ENCODE results near the gene TUT7.
"Not testable (repeated sequence)": the region's sequence is repeated elsewhere in the genome, so short reads cannot be mapped to it uniquely, and the experiment has no call there.

TUT7 gene

DNA sequence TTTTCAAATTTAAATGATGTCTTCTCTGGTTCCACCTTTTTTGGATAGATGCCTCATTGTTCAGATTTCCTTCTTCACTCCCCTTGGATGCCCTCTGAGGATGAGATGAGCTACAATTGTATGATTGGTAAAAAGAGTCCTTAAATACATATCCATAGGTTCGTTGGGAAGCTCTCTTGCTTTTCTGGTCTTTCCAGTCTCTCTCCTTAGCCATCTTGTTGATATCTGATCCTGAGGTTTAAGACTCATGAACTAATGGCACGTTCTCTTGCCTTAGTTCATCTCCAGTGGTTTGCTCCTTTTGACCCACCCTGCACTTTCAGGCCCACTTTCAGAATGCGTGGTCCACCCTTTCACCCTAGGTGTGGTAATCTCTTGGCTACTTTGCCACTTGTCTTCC is 33.2 kb upstream of the TUT7 start:
- Histone ChIP-seq H4K20me1 (ENCODE audit: insufficient read depth) (no peaks in the 10 kb centered on the region), H2AFZ (ENCODE audit: low read depth) (no peak overlapping the region), H3K9ac (no peak overlapping the region), H3K4me1 (ENCODE audit: low read depth, poor library complexity, severe bottlenecking) (no peaks in the 10 kb centered on the region), H3K79me2 (ENCODE audit: insufficient read depth, low read depth) (no peaks in the 10 kb centered on the region), H3K36me3 (ENCODE audit: insufficient read depth) (no peaks in the 10 kb centered on the region), H3K4me3 (IDR thresholded peaks at IDR 0.05; ENCODE audit: insufficient read depth, low read depth, low read length) (no peak overlapping the region), H3K27me3 (ENCODE audit: insufficient read depth, low read depth) (no peaks in the 10 kb centered on the region), H3K4me2 (no peak overlapping the region), H3K27ac (no peak overlapping the region)
- no peak for TF ChIP-seq CTCF (conservative IDR thresholded peaks at IDR 0.05; ENCODE audit: low read depth, low read length)

DNA sequence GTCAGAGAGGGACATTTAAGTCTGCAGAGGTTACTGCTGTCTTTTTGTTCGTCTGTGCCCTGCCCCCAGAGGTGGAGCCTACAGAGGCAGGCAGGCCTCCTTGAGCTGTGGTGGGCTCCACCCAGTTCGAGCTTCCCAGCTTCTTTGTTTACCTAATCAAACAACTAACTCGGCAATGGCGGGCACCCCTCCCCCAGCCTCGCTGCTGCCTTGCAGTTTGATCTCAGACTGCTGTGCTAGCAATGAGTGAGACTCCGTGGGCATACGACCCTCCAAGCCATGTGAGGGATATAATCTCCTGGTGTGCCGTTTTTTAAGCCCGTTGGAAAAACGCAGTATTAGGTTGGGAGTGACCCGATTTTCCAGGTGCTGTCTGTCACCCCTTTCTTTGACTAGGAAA is 28.8 kb upstream of the TUT7 start:
- H3K4me2 ChIP-seq; H3K36me3 ChIP-seq (ENCODE audit: insufficient read depth); H3K9ac ChIP-seq; H3K27ac ChIP-seq; H3K4me3 ChIP-seq (IDR thresholded peaks at IDR 0.05; ENCODE audit: insufficient read depth, low read depth, low read length); H4K20me1 ChIP-seq (ENCODE audit: insufficient read depth); H3K27me3 ChIP-seq (ENCODE audit: insufficient read depth, low read depth); H3K79me2 ChIP-seq (ENCODE audit: insufficient read depth, low read depth); H2AFZ ChIP-seq (ENCODE audit: low read depth); H3K4me1 ChIP-seq (ENCODE audit: low read depth, poor library complexity, severe bottlenecking): not testable (repeated sequence)

GRCh38 chr9:86376016-86376415 is 21.8 kb upstream of the TUT7 start:
- Histone ChIP-seq H4K20me1 (ENCODE audit: insufficient read depth) (no peaks in the 10 kb centered on the region), H3K27ac (no peak overlapping the region), H3K4me1 (ENCODE audit: low read depth, poor library complexity, severe bottlenecking) (no peaks in the 10 kb centered on the region), H3K4me2 (no peak overlapping the region), H3K9ac (no peak overlapping the region), H3K36me3 (ENCODE audit: insufficient read depth) (no peaks in the 10 kb centered on the region), H3K79me2 (ENCODE audit: insufficient read depth, low read depth) (no peaks in the 10 kb centered on the region), H3K27me3 (ENCODE audit: insufficient read depth, low read depth) (no peaks in the 10 kb centered on the region), H2AFZ (ENCODE audit: low read depth) (no peak overlapping the region), H3K4me3 (IDR thresholded peaks at IDR 0.05; ENCODE audit: insufficient read depth, low read depth, low read length) (no peak overlapping the region)
- TF ChIP-seq CTCF (conservative IDR thresholded peaks at IDR 0.05; ENCODE audit: low read depth, low read length), result no peak

DNA sequence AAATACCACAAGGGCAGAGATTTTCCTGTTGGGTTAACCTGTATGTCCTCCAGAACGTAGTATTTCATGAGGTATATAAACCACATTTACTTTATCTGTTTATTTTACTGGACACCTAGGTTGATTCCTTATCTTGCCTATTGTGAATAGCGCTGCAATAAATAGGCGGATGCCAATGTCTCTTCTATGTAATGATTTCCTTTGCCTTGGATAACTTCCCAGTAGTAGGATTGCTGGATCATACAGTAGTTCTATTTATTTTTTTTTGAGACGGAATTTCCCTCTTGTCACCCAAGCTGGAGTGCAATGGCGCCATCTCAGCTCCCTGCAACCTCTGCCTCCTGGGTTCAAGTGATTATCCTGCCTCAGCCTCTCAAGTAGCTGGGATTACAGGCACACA is 15.6 kb upstream of the TUT7 start:
- Histone ChIP-seq H2AFZ (ENCODE audit: low read depth) (no peak overlapping the region), H3K4me2 (no peak overlapping the region)

More for the DNA sequence above, 15.6 kb upstream of the TUT7 start:
- no peaks in the 10 kb centered on the region for H3K36me3 ChIP-seq (ENCODE audit: insufficient read depth)
- TF ChIP-seq CTCF (conservative IDR thresholded peaks at IDR 0.05; ENCODE audit: low read depth, low read length), result no peak
- no peaks in the 10 kb centered on the region for H3K79me2 ChIP-seq (ENCODE audit: insufficient read depth, low read depth)
- H3K27me3 ChIP-seq (ENCODE audit: insufficient read depth, low read depth), result no peaks in the 10 kb centered on the region
- no peak overlapping the region for H3K27ac ChIP-seq
- no peaks in the 10 kb centered on the region for H3K4me1 ChIP-seq (ENCODE audit: low read depth, poor library complexity, severe bottlenecking)
- H4K20me1 ChIP-seq (ENCODE audit: insufficient read depth), result no peaks in the 10 kb centered on the region
- H3K4me3 ChIP-seq (IDR thresholded peaks at IDR 0.05; ENCODE audit: insufficient read depth, low read depth, low read length), result no peak overlapping the region
- H3K9ac ChIP-seq, result no peak overlapping the region
